Keratinocyte (primary cell): ENCODE results near the gene AP2A2. TPM values are rescaled to one million over a fixed set of nuclear protein-coding genes. Genes with fewer than 3 reads are reported as not detected.

ENCODE experiments used
- DNase-seq: peaks from one replicate; pipeline ENCODE4 v3.0.0-alpha.2; 2011; ENCODE audit warnings: low read depth, missing footprints, low spot score
- FAIRE-seq: peaks from 2 replicates; lab custom pipeline; 2011; peaks lifted over from hg19 to GRCh38; lab: Jason Lieb, UNC
- H2AFZ ChIP-seq: 2 replicates; pipeline ENCODE4 v1.6.0; 2012; ENCODE audit warnings: low read length, control low read depth, inconsistent platforms; ENCODE audit not compliant: control insufficient read depth
- H3K27ac ChIP-seq: 2 replicates; pipeline ENCODE4 v1.5.1; 2011; ENCODE audit warnings: low read length; ENCODE audit not compliant: control insufficient read depth, insufficient read depth
- H3K27me3 ChIP-seq: 3 replicates; pipeline ENCODE4 v1.6.0; 2011; ENCODE audit warnings: low read length; ENCODE audit not compliant: control insufficient read depth, insufficient read depth; ENCODE audit errors: extremely low read depth
- H3K36me3 ChIP-seq, 2 experiments: 2 replicates in 1 of 2; 3 replicates in 1 of 2; pipeline ENCODE4 v1.5.1; 2011; ENCODE audit warnings: low read length in 2 of 2, mild to moderate bottlenecking in 1 of 2; ENCODE audit not compliant: control insufficient read depth in 2 of 2, insufficient read depth in 2 of 2; ENCODE audit errors: extremely low read depth in 1 of 2
- H3K4me1 ChIP-seq: 3 replicates; pipeline ENCODE4 v1.5.1; 2011; ENCODE audit warnings: low read length; ENCODE audit not compliant: control insufficient read depth, insufficient read depth; ENCODE audit errors: extremely low read depth
- H3K4me2 ChIP-seq: 3 replicates; pipeline ENCODE4 v1.6.0; 2011; ENCODE audit warnings: low read depth, low read length; ENCODE audit not compliant: control insufficient read depth, insufficient read depth; ENCODE audit errors: extremely low read depth
- H3K4me3 ChIP-seq, 3 experiments: fragments of 200-600 bp in 1 of 3; sonication (generic) in 1 of 3; 2 replicates in 2 of 3; 3 replicates in 1 of 3; pipeline ENCODE4 v1.5.1; 2011 to 2016; ENCODE audit warnings: low read length in 3 of 3, mild to moderate bottlenecking in 3 of 3, control low read depth in 2 of 3, inconsistent platforms in 1 of 3, low read depth in 1 of 3, mixed read lengths in 1 of 3, mixed run types in 1 of 3, moderate library complexity in 1 of 3; ENCODE audit not compliant: control insufficient read depth in 2 of 3, insufficient read depth in 2 of 3; ENCODE audit errors: extremely low read depth in 1 of 3
- H3K79me2 ChIP-seq: 2 replicates; pipeline ENCODE4 v1.6.0; 2012; ENCODE audit warnings: low read length; ENCODE audit not compliant: control insufficient read depth, insufficient read depth
- H3K9ac ChIP-seq: 3 replicates; pipeline ENCODE4 v1.6.0; 2011; ENCODE audit warnings: low read length; ENCODE audit not compliant: control insufficient read depth, insufficient read depth; ENCODE audit errors: extremely low read depth
- H3K9me1 ChIP-seq: 3 replicates; pipeline ENCODE4 v1.6.0; 2011; ENCODE audit warnings: low read length; ENCODE audit not compliant: control insufficient read depth, insufficient read depth; ENCODE audit errors: extremely low read depth
- H3K9me3 ChIP-seq: 2 replicates; pipeline ENCODE4 v1.5.1; 2012; ENCODE audit warnings: low read depth, low read length; ENCODE audit not compliant: control insufficient read depth
- H4K20me1 ChIP-seq: 3 replicates; pipeline ENCODE4 v1.6.0; 2011; ENCODE audit warnings: low read length; ENCODE audit not compliant: control insufficient read depth, insufficient read depth; ENCODE audit errors: extremely low read depth
- CTCF ChIP-seq, 3 experiments: IDR thresholded peaks in 1 of 3; conservative IDR thresholded peaks in 1 of 3; optimal IDR thresholded peaks in 1 of 3; 2 replicates in 2 of 3; 3 replicates in 1 of 3; pipeline versions ENCODE3 to v1.5.1; 2011; ENCODE audit warnings: low read length in 3 of 3, mild to moderate bottlenecking in 3 of 3, moderate library complexity in 2 of 3, control low read depth in 1 of 3, inconsistent platforms in 1 of 3; ENCODE audit not compliant: insufficient read depth in 2 of 3; ENCODE audit errors: extremely low read depth in 1 of 3
- EZH2 ChIP-seq: IDR thresholded peaks from one replicate; pipeline ENCODE4 v1.6.1; 2012; ENCODE audit warnings: inconsistent platforms, mild to moderate bottlenecking, low read length, moderate library complexity
- dilution Hi-C: fragments of 300-500 bp; cut with MboI; formaldehyde crosslinking; loops from one replicate; pipeline ENCODE4 v1.7.0; 2020; ENCODE audit warnings: low sequenced_read_pairs; ENCODE audit not compliant: extremely low pct_ligation_motif_present
- polyA minus RNA-seq, 3 experiments: library from RNA; depleted of rRNA, polyadenylated mRNA; stranded (reverse); fragments of >200 nt; gene quantifications; 1 replicate in 1 of 3; 2 replicates in 1 of 3; 3 replicates in 1 of 3; pipeline ENCODE4 v1.2.3, GENCODE V29; 2011
- polyA plus RNA-seq, 5 experiments: library from polyadenylated mRNA; depleted of rRNA in 3 of 5; stranded (reverse) in 3 of 5; stranded (forward) in 1 of 5; unstranded in 1 of 5; fragments of >200 nt; gene quantifications; 1 replicate in 1 of 5; 2 replicates in 3 of 5; 3 replicates in 1 of 5; pipeline versions ENCODE4 v1.2.1 to v1.2.3, GENCODE V29; 2011 to 2012; ENCODE audit warnings: missing spikeins in 2 of 5, low read depth in 1 of 5, low replicate concordance in 1 of 5

Gene AP2A2
- polyA plus RNA-seq = 42.4 to 79.1 TPM (median 47.8 TPM) in 3 replicates
- polyA plus RNA-seq (2011; ENCODE audit: low read depth) = 65.8 TPM
- polyA plus RNA-seq (2011; cell fraction: cytosol; rRNA removed) = 51.4 and 56.5 TPM in 2 replicates
- 80.8 and 94.6 TPM in 2 replicates for polyA plus RNA-seq (2011; cell fraction: nucleus; rRNA removed)
- 46.6 and 49.6 TPM in 2 replicates for polyA plus RNA-seq (2012; ENCODE audit: low replicate concordance)
- polyA minus RNA-seq = 61.7 to 195 TPM (median 70.1 TPM) in 3 replicates
- polyA minus RNA-seq (2011; cell fraction: cytosol; rRNA and poly(A)+ RNA removed) = 124 TPM
- 63.0 and 72.7 TPM in 2 replicates for polyA minus RNA-seq (2011; cell fraction: nucleus; rRNA and poly(A)+ RNA removed)

- Histone ChIP-seq H3K9me3 (no peaks in the 10 kb centered on the region), H3K27ac (peak within 1 kb of the TSS; percentile 2), H3K4me3 (peak within 1 kb of the TSS; percentile 41 to 65 (median 64)), H4K20me1 (peaks cover 3% of the 10 kb centered on the region), H3K27me3 (no peaks in the 10 kb centered on the region), H3K9me1 (peaks cover 5% of the 10 kb centered on the region), H2AFZ (peak within 1 kb of the TSS; percentile 26), H3K4me1 (peaks cover 10% of the 10 kb centered on the region), H3K79me2 (peaks cover 41% of the 10 kb centered on the region), H3K4me2 (peak within 1 kb of the TSS; percentile 58), H3K36me3 (peaks cover 8 to 9% of the 10 kb centered on the region in 2 experiments), H3K9ac (peak within 1 kb of the TSS; percentile 60)
- DNase-seq = no peak
- dilution Hi-C loops = no loop called here
- TF ChIP-seq CTCF (optimal IDR thresholded peaks at IDR 0.05 in 1 of 3, IDR thresholded peaks at IDR 0.05 in 1 of 3, conservative IDR thresholded peaks at IDR 0.05 in 1 of 3; ENCODE audit: extremely low read depth in 1 of 3, insufficient read depth in 2 of 3, low read length in 3 of 3) (peak in 2 of 3 experiments; percentile 66 to 94), EZH2 (no peak)
- no peak for FAIRE-seq
Measured at GRCh38 chr11:925496-926301, at the start of gene AP2A2. Gene AP2A2, plus strand, starts transcription at chr11:925870. Its CDS starts 152 bp downstream, at chr11:926022.

GRCh38 chr11:876545-876944 lies 49.1 kb upstream of the AP2A2 start:
- dilution Hi-C loops = no loop called here
- Histone ChIP-seq H3K9ac (no peak overlapping the region), H2AFZ (no peak overlapping the region), H3K9me3 (no peaks in the 10 kb centered on the region), H3K79me2 (no peaks in the 10 kb centered on the region), H3K4me3 (no peak overlapping the region), H3K4me1 (no peaks in the 10 kb centered on the region), H3K36me3 (peaks cover 3 to 8% of the 10 kb centered on the region in 2 experiments), H3K27me3 (no peaks in the 10 kb centered on the region), H4K20me1 (no peaks in the 10 kb centered on the region), H3K9me1 (no peaks in the 10 kb centered on the region), H3K27ac (no peak overlapping the region), H3K4me2 (no peak overlapping the region)
- FAIRE-seq (no peak), DNase-seq (no peak)
- TF ChIP-seq EZH2 (no peak), CTCF (optimal IDR thresholded peaks at IDR 0.05 in 1 of 3, IDR thresholded peaks at IDR 0.05 in 1 of 3, conservative IDR thresholded peaks at IDR 0.05 in 1 of 3; ENCODE audit: extremely low read depth in 1 of 3, insufficient read depth in 2 of 3, low read length in 3 of 3) (no peak)
